K562 (cell line): ENCODE results near the gene U2AF1L4. TPM values are rescaled to one million over a fixed set of nuclear protein-coding genes. Genes with fewer than 3 reads are reported as not detected.

Experiments
- ATAC-seq: fragments of 200-7000 bp; cut with Tn5 transposase; 3 replicates; pipeline ENCODE4 v1.9.1; 2020; ENCODE audit warnings: moderate library complexity
- BruUV-seq: library from RNA; stranded (reverse); fragments of 400-500 nt; replicated peaks from 2 replicates; lab custom pipeline; 2021; lab: Mats Ljungman, UMichigan
- CTCF ChIA-PET: fragments of 300-600 bp; formaldehyde crosslinking; extraction: SDS; loops from one replicate; lab custom pipeline; 2021; ENCODE audit warnings: low intra/inter-chr PET ratio; lab: Yijun Ruan, JAX
- POLR2A ChIA-PET: fragments of 300-600, 350-650 bp; sonication (Branson Sonifier 250); formaldehyde crosslinking; extraction: SDS; loops from one replicate; lab custom pipeline; 2021; ENCODE audit warnings: antibody characterized with exemption, inconsistent platforms; lab: Yijun Ruan, JAX
- DNase-seq, 4 experiments: peaks; one replicate each; pipeline versions ENCODE4 v3.0.0 to v3.0.0-alpha.2; 2011 to 2018; ENCODE audit warnings: low spot score in 3 of 4, mixed read lengths in 3 of 4; ENCODE audit errors: extremely low read depth in 1 of 4
- FAIRE-seq: peaks from 2 replicates; lab custom pipeline; 2011; peaks lifted over from hg19 to GRCh38; lab: Jason Lieb, UNC
- H2AFZ ChIP-seq: 2 replicates; pipeline ENCODE4 v1.6.0; 2011; ENCODE audit warnings: low read depth, low read length, control low read depth, inconsistent platforms
- H3K27ac ChIP-seq: fragments of 200-600 bp; 3 replicates; pipeline ENCODE4 v1.8.0; 2011; ENCODE audit warnings: low read depth, mild to moderate bottlenecking, control low read depth, inconsistent platforms, low read length, moderate library complexity, mixed read lengths; ENCODE audit errors: extremely low read depth
- H3K27me3 ChIP-seq, 2 experiments: fragments of 300-600 bp in 1 of 2; 2 replicates in 1 of 2; 3 replicates in 1 of 2; pipeline versions ENCODE4 v1.6.0 to v1.8.0; 2011; ENCODE audit warnings: inconsistent platforms in 2 of 2, low read length in 2 of 2, mild to moderate bottlenecking in 1 of 2, mixed read lengths in 1 of 2, moderate library complexity in 1 of 2; ENCODE audit not compliant: control insufficient read depth in 2 of 2, insufficient read depth in 2 of 2
- H3K36me3 ChIP-seq: fragments of 300-600 bp; 3 replicates; pipeline ENCODE4 v1.8.0; 2011; ENCODE audit warnings: mild to moderate bottlenecking, low read length, inconsistent platforms; ENCODE audit not compliant: control insufficient read depth, insufficient read depth
- H3K4me1 ChIP-seq, 2 experiments: fragments of 200-600 bp in 1 of 2; replicated peaks in 1 of 2; 2 replicates in 1 of 2; 3 replicates in 1 of 2; pipeline versions ENCODE4 v1.5.1 to v1.8.0; 2011; ENCODE audit warnings: inconsistent platforms in 2 of 2, low read length in 2 of 2, mild to moderate bottlenecking in 1 of 2, mixed read lengths in 1 of 2, moderate library complexity in 1 of 2; ENCODE audit not compliant: control insufficient read depth in 2 of 2, insufficient read depth in 2 of 2
- H3K4me2 ChIP-seq: 2 replicates; pipeline ENCODE4 v1.6.1; 2011; ENCODE audit warnings: low read length, control low read depth, inconsistent platforms, mixed read lengths; ENCODE audit not compliant: insufficient read depth
- H3K4me3 ChIP-seq: fragments of 200-600 bp; sonication (generic), shearing (Covaris generic); 2 replicates; pipeline ENCODE4 v1.5.1; 2016; ENCODE audit warnings: control low read depth, inconsistent platforms
- H3K79me2 ChIP-seq: fragments of 200-600 bp; 3 replicates; pipeline ENCODE4 v1.8.0; 2011; ENCODE audit warnings: low read length, inconsistent platforms; ENCODE audit not compliant: control insufficient read depth, insufficient read depth
- H3K9ac ChIP-seq, 2 experiments: 2 replicates each; pipeline versions ENCODE4 v1.6.0 to v1.6.1; 2011; ENCODE audit warnings: low read depth in 2 of 2, low read length in 2 of 2, control low read depth in 1 of 2, inconsistent platforms in 1 of 2, mild to moderate bottlenecking in 1 of 2, mixed read lengths in 1 of 2; ENCODE audit not compliant: insufficient read depth in 1 of 2
- H3K9me1 ChIP-seq: one replicate; pipeline ENCODE4 v1.6.0; 2011; ENCODE audit warnings: inconsistent platforms, mild to moderate bottlenecking, low read length, moderate library complexity; ENCODE audit not compliant: control insufficient read depth, insufficient read depth
- H3K9me3 ChIP-seq: replicated peaks from 2 replicates; pipeline ENCODE4 v1.5.1; 2011; ENCODE audit warnings: low read depth, low read length, inconsistent platforms; ENCODE audit not compliant: control insufficient read depth, insufficient read depth
- H4K20me1 ChIP-seq: replicated peaks from 2 replicates; pipeline ENCODE4 v1.6.1; 2011; ENCODE audit warnings: low read length, inconsistent platforms, mixed read lengths; ENCODE audit not compliant: control insufficient read depth, insufficient read depth
- CCNT2 ChIP-seq: IDR thresholded peaks from 2 replicates; pipeline ENCODE4 v1.6.1; 2011; ENCODE audit warnings: borderline replicate concordance, low read depth, mild to moderate bottlenecking, moderate library complexity, mixed read lengths, low read length; ENCODE audit not compliant: insufficient read length; ENCODE audit errors: extremely low read depth
- FOXO4 ChIP-seq: fragments of 450-650 bp; formaldehyde crosslinking; IDR thresholded peaks from 2 replicates; pipeline ENCODE4 v1.4.0; 2020; ENCODE audit warnings: mild to moderate bottlenecking, moderate library complexity
- RBM22 ChIP-seq: fragments of 200-400 bp; formaldehyde crosslinking; IDR thresholded peaks from 2 replicates; pipeline ENCODE4 v1.6.1; 2018; ENCODE audit warnings: low read length, low read depth; ENCODE audit not compliant: poor library complexity, severe bottlenecking
- YY1 ChIP-seq, 3 experiments: IDR thresholded peaks; 2 replicates each; pipeline ENCODE4 v1.6.1; 2011; ENCODE audit warnings: low read length in 2 of 3, mild to moderate bottlenecking in 2 of 3, moderate library complexity in 2 of 3, borderline replicate concordance in 1 of 3, control low read depth in 1 of 3, low read depth in 1 of 3; ENCODE audit not compliant: insufficient read depth in 3 of 3, insufficient replicate concordance in 2 of 3, control insufficient read depth in 1 of 3, insufficient read length in 1 of 3; ENCODE audit errors: extremely low read depth in 1 of 3
- ZNF133 ChIP-seq: fragments of 250-450 bp; sonication (Bioruptor Pico); IDR thresholded peaks from 2 replicates; pipeline ENCODE4 v1.4.0; 2020; ENCODE audit warnings: mild to moderate bottlenecking
- ZNF232 ChIP-seq: sonication (generic); formaldehyde crosslinking; IDR thresholded peaks from 2 replicates; pipeline ENCODE4 v1.8.0; 2022; ENCODE audit warnings: mild to moderate bottlenecking, missing genetic modification reagents
- ZNF324 ChIP-seq: fragments of 250-450 bp; sonication (Bioruptor Pico); IDR thresholded peaks from 2 replicates; pipeline ENCODE4 v1.4.0; 2020; ENCODE audit warnings: mild to moderate bottlenecking
- ZNF445 ChIP-seq: fragments of 250-450 bp; sonication (Bioruptor Pico); IDR thresholded peaks from 2 replicates; pipeline ENCODE4 v1.4.0; 2020; ENCODE audit warnings: low read depth, mild to moderate bottlenecking, moderate library complexity
- ZNF699 ChIP-seq: fragments of 250-450 bp; sonication (Bioruptor Pico); IDR thresholded peaks from 2 replicates; pipeline ENCODE4 v1.8.0; 2021; ENCODE audit warnings: mild to moderate bottlenecking, moderate library complexity; ENCODE audit not compliant: insufficient replicate concordance
- WGBS: fragments of 100-300 bp; shearing (Covaris generic); methylation state at CpG from one replicate; pipeline ENCODE4 v1.1.6; 2016; ENCODE audit warnings: low coverage, mixed read lengths; ENCODE audit not compliant: insufficient coverage; ENCODE audit errors: missing lambda C conversion rate; 5-methylcytosine and 5-hydroxymethylcytosine counted together
- in situ Hi-C: fragments of 300-500 bp; cut with MboI; formaldehyde crosslinking; loops from 4 replicates; pipeline ENCODE4 v1.15.0; 2018; ENCODE audit warnings: inconsistent platforms, mixed read lengths
- intact Hi-C: fragments of 100-400 bp; cut with micrococcal nuclease; formaldehyde crosslinking; loops from 2 replicates; pipeline ENCODE4 v1.14.2; 2022
- polyA plus RNA-seq, 8 experiments: library from polyadenylated mRNA; depleted of rRNA in 4 of 8; stranded (reverse) in 5 of 8; unstranded in 3 of 8; fragments of >200 nt; fragmentation: Nextera tagmentation in 2 of 8; fragmentation: Illumina TruSeq in 1 of 8; extraction: Ambion mirVana in 2 of 8; extraction: Trizol in 1 of 8; gene quantifications; 2 replicates each; pipeline versions ENCODE4 v1.2.1 to v1.2.3, GENCODE V29; 2011 to 2014; ENCODE audit warnings: inconsistent platforms in 1 of 8, missing spikeins in 1 of 8
- total RNA-seq, 7 experiments: library from RNA; depleted of rRNA in 6 of 7; stranded (reverse); fragments of >200 nt in 6 of 7; fragmentation: Illumina TruSeq in 2 of 7; extraction: Trizol in 2 of 7; gene quantifications; 2 replicates each; pipeline versions ENCODE4 v1.2.1 to v1.2.3, GENCODE V29; 2011 to 2021; ENCODE audit warnings: low replicate concordance in 1 of 7
- TF ChIP-seq, protein P1 (sequence below), 2 experiments: fragments of 450-650 bp in 1 of 2; IDR thresholded peaks; 2 replicates each; pipeline ENCODE4 v1.6.1; 2011 to 2017; ENCODE audit warnings: low read depth in 2 of 2, antibody characterized with exemption in 1 of 2, borderline replicate concordance in 1 of 2, low read length in 1 of 2, mild to moderate bottlenecking in 1 of 2, mixed read lengths in 1 of 2; ENCODE audit not compliant: control insufficient read depth in 1 of 2
- TF ChIP-seq, protein P2 (sequence below): fragments of 450-650 bp; IDR thresholded peaks from 2 replicates; pipeline ENCODE4 v1.7.1; 2018; ENCODE audit warnings: mild to moderate bottlenecking, low read depth; ENCODE audit not compliant: partially characterized antibody

The U2AF1L4 gene
- total and polyA plus RNA-seq, 9 of the 15 experiments (the other 6 are each of a cell fraction or from before 2014, with no cell fraction given) = 8.4 to 19.5 (median 12.6) TPM

DNA sequence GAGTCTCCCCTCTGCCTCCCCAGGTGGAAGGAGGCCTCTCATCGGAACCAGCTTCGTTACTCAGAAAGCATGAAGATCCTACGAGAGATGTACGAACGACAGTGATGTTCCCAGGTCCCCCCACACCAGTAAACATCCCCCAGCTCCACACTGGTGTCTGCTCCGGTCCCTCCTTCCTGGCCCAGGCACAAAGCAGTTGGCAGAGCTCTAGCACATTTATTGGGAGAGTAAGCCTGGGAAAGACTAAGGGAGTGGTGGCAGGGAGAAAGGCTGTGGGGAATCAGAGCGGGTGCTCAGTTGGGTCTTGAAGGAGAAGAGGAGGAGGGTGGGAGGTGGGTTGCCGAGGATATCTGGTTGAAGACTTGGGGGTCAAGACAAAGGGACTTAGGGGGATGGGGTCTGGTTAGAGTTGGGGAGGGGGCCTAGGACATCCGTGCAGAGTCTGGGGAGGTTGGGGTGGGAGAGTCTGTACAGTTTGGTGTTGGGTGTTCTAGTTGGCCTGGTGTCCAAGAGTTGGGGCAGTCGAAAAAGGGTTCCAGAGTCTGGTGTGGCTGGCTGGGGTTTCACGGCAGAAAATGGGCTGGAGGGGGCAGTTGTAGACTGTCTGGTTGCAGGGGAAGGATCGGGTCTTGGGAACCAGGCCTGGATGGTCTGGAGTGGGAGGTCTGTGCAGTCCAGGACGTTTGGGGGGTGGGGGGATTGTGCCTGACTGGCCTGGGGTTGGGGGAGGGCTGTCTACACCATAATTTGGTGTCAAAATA is 9.3 kb upstream of the U2AF1L4 start:
- no peaks in the 10 kb centered on the region for H3K27me3 ChIP-seq
- no peak for FAIRE-seq
- H3K36me3 ChIP-seq = peaks cover 23% of the 10 kb centered on the region; the same call in 1 of the 3 replicates
- ChIA-PET POLR2A (interaction anchor here (1.2 to 1.3 kb wide), 2 partner anchors 9 to 115 kb away, joined by 3 to 7 read pairs; partner anchors contain the start of genes PSENEN and U2AF1L4), CTCF (no interaction called here)
- peak overlapping the region in 1 of 2 experiments; percentile 43; a peak in 2 of 4 replicates for H3K9ac ChIP-seq
- no peak for ATAC-seq
- WGBS = 78% methylated on average over 12 of the region's 13 CpGs
- DNase-seq = no peak
- no TSS peak for BruUV-seq
- no peak overlapping the region for H3K27ac ChIP-seq
- H2AFZ ChIP-seq = no peak overlapping the region
- intact Hi-C loops (no loop called here), in situ Hi-C loops (no loop called here)
- no peak overlapping the region for H3K4me2 ChIP-seq
- peaks cover 12 to 38% of the 10 kb centered on the region in 2 experiments for H3K4me1 ChIP-seq
- H3K9me3 ChIP-seq = no peaks in the 10 kb centered on the region
- no peaks in the 10 kb centered on the region for H3K9me1 ChIP-seq
- no peak overlapping the region for H3K4me3 ChIP-seq
- peaks cover 13% of the 10 kb centered on the region for H3K79me2 ChIP-seq
- no peaks in the 10 kb centered on the region; the same call in 1 of the 2 replicates for H4K20me1 ChIP-seq
- no peak for TF ChIP-seq ZNF445 (CRISPR knock-in tag)
- TF ChIP-seq, protein P1, sequence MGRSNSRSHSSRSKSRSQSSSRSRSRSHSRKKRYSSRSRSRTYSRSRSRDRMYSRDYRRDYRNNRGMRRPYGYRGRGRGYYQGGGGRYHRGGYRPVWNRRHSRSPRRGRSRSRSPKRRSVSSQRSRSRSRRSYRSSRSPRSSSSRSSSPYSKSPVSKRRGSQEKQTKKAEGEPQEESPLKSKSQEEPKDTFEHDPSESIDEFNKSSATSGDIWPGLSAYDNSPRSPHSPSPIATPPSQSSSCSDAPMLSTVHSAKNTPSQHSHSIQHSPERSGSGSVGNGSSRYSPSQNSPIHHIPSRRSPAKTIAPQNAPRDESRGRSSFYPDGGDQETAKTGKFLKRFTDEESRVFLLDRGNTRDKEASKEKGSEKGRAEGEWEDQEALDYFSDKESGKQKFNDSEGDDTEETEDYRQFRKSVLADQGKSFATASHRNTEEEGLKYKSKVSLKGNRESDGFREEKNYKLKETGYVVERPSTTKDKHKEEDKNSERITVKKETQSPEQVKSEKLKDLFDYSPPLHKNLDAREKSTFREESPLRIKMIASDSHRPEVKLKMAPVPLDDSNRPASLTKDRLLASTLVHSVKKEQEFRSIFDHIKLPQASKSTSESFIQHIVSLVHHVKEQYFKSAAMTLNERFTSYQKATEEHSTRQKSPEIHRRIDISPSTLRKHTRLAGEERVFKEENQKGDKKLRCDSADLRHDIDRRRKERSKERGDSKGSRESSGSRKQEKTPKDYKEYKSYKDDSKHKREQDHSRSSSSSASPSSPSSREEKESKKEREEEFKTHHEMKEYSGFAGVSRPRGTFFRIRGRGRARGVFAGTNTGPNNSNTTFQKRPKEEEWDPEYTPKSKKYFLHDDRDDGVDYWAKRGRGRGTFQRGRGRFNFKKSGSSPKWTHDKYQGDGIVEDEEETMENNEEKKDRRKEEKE (IDR thresholded peaks at IDR 0.05; ENCODE audit: borderline replicate concordance in 1 of 2, control insufficient read depth in 1 of 2, low read depth in 2 of 2, low read length in 1 of 2) = no peak
- no peak for TF ChIP-seq YY1 (IDR thresholded peaks at IDR 0.05; ENCODE audit: borderline replicate concordance in 1 of 3, control insufficient read depth in 1 of 3, extremely low read depth in 1 of 3, insufficient read depth in 3 of 3, insufficient read length in 1 of 3, insufficient replicate concordance in 2 of 3, low read depth in 1 of 3, low read length in 2 of 3)
- no peak for TF ChIP-seq FOXO4 (CRISPR knock-in tag)
- no peak for TF ChIP-seq CCNT2
- no peak for TF ChIP-seq RBM22
- TF ChIP-seq, protein P2, sequence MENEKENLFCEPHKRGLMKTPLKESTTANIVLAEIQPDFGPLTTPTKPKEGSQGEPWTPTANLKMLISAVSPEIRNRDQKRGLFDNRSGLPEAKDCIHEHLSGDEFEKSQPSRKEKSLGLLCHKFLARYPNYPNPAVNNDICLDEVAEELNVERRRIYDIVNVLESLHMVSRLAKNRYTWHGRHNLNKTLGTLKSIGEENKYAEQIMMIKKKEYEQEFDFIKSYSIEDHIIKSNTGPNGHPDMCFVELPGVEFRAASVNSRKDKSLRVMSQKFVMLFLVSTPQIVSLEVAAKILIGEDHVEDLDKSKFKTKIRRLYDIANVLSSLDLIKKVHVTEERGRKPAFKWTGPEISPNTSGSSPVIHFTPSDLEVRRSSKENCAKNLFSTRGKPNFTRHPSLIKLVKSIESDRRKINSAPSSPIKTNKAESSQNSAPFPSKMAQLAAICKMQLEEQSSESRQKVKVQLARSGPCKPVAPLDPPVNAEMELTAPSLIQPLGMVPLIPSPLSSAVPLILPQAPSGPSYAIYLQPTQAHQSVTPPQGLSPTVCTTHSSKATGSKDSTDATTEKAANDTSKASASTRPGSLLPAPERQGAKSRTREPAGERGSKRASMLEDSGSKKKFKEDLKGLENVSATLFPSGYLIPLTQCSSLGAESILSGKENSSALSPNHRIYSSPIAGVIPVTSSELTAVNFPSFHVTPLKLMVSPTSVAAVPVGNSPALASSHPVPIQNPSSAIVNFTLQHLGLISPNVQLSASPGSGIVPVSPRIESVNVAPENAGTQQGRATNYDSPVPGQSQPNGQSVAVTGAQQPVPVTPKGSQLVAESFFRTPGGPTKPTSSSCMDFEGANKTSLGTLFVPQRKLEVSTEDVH = no peak
- no peak for TF ChIP-seq ZNF133 (CRISPR knock-in tag)
- TF ChIP-seq ZNF232 (CRISPR knock-in tag) = no peak
- no peak for TF ChIP-seq ZNF699 (CRISPR knock-in tag)
- no peak for TF ChIP-seq ZNF324 (CRISPR knock-in tag)
